GM18520 (cell line): ENCODE measurements around the gene MRPL44.

Experiments used
- ATAC-seq: cut with Tn5 transposase; IDR thresholded peaks from one replicate; pipeline ENCODE4 v1.9.1; 2021; ENCODE audit not compliant: unreplicated experiment

MRPL44 gene

GRCh38 chr2:223957092-223957851 lies at the start of gene MRPL44:
MRPL44 (plus strand) TSS chr2:223957463; CDS start chr2:223957473, 10 bp downstream.
- ATAC-seq = peak; percentile 67

GRCh38 chr2:223908304-223908998 lies 48.8 kb upstream of the MRPL44 start:
- no peak for ATAC-seq

GRCh38 chr2:223909001-223909741 lies 48.1 kb upstream of the MRPL44 start:
- no peak for ATAC-seq

GRCh38 chr2:223914324-223914723 lies 42.9 kb upstream of the MRPL44 start:
- ATAC-seq = no peak

GRCh38 chr2:223915071-223915470 lies 42.2 kb upstream of the MRPL44 start:
- ATAC-seq = no peak

- ATAC-seq = no peak
These were observed 40.9 kb upstream of the MRPL44 start for GRCh38 chr2:223916181-223916920.

- no peak for ATAC-seq
These were observed 38.6 kb upstream of the MRPL44 start for GRCh38 chr2:223918671-223919134.

GRCh38 chr2:223920109-223920508 lies 37.2 kb upstream of the MRPL44 start:
- ATAC-seq = no peak

- no peak for ATAC-seq
These were observed 36.1 kb upstream of the MRPL44 start for GRCh38 chr2:223921204-223921603.

GRCh38 chr2:223922308-223922707 lies 35.0 kb upstream of the MRPL44 start:
- ATAC-seq = no peak

- ATAC-seq = no peak
These were observed 33.3 kb upstream of the MRPL44 start for GRCh38 chr2:223923976-223924375.

- ATAC-seq = no peak
These were observed 32.2 kb upstream of the MRPL44 start for GRCh38 chr2:223925106-223925505.

GRCh38 chr2:223928113-223929006 lies 28.9 kb upstream of the MRPL44 start:
- no peak for ATAC-seq

- no peak for ATAC-seq
These were observed 27.6 kb upstream of the MRPL44 start for GRCh38 chr2:223929571-223930102.

GRCh38 chr2:223930103-223930976 lies 26.9 kb upstream of the MRPL44 start:
- ATAC-seq = no peak

GRCh38 chr2:223932816-223933800 lies 24.2 kb upstream of the MRPL44 start:
- ATAC-seq = no peak

GRCh38 chr2:223934870-223935269 lies 22.4 kb upstream of the MRPL44 start:
- ATAC-seq = no peak
